ENCODE results near the gene TLK2. TPM values are rescaled to one million over a fixed set of nuclear protein-coding genes. Genes with fewer than 3 reads are reported as not detected.
A peak's percentile ranks its signal among the peaks of the same experiment; 100 is the strongest.
"Not testable (repeated sequence)": the region's sequence is repeated elsewhere in the genome, so short reads cannot be mapped to it uniquely, and the experiment has no call there.

The TLK2 gene
- total RNA-seq: 10 to 100 TPM; 25.4 to 47.8 (median 26.5) TPM

- H3K36me3 ChIP-seq: no peaks in the 10 kb centered on the region
- H3K4me3 ChIP-seq: peak within 1 kb of the TSS; percentile 67
- peak in 1 of 2 donors; percentile 86 for DNase-seq (ENCODE audit: low spot score in 2 of 2)
- TF ChIP-seq CTCF (IDR thresholded peaks at IDR 0.05) (no peak), POLR2A (IDR thresholded peaks at IDR 0.05) (no peak), EP300 (IDR thresholded peaks at IDR 0.05) (no peak), POLR2AphosphoS5 (IDR thresholded peaks at IDR 0.05) (no peak)
- no peaks in the 10 kb centered on the region for H3K27me3 ChIP-seq
- H3K9me3 ChIP-seq: no peaks in the 10 kb centered on the region
- H3K27ac ChIP-seq: peak within 1 kb of the TSS; percentile 98
- WGBS: no CpG with 5 or more reads among the region's 59 CpGs
- H3K4me1 ChIP-seq: peaks cover 34% of the 10 kb centered on the region
Observed at GRCh38 chr17:62478424-62478879, at the start of gene TLK2. Gene TLK2, plus strand, starts transcription at chr17:62478825. Its CDS starts 2,301 bp downstream, at chr17:62481126.

- not testable (repeated sequence) for DNase-seq (ENCODE audit: low spot score in 2 of 2); H3K27me3 ChIP-seq; H3K9me3 ChIP-seq; H3K4me3 ChIP-seq; H3K27ac ChIP-seq; H3K4me1 ChIP-seq
- peaks cover 45% of the 10 kb centered on the region for H3K36me3 ChIP-seq
- 81% methylated on average over 4 of the region's 4 CpGs for WGBS
Observed at GRCh38 chr17:62435251-62435650, 43.4 kb upstream of the TLK2 start.

GRCh38 chr17:62441181-62441580, 37.4 kb upstream of the TLK2 start:
- not testable (repeated sequence) for H3K4me3 ChIP-seq; H3K27ac ChIP-seq; H3K27me3 ChIP-seq; DNase-seq (ENCODE audit: low spot score in 2 of 2); H3K9me3 ChIP-seq; H3K4me1 ChIP-seq
- WGBS: 94% methylated on average over 6 of the region's 6 CpGs
- H3K36me3 ChIP-seq: peaks cover 65% of the 10 kb centered on the region

- TF ChIP-seq EP300 (IDR thresholded peaks at IDR 0.05): no peak
- no peak for TF ChIP-seq POLR2AphosphoS5 (IDR thresholded peaks at IDR 0.05)
- no peak for TF ChIP-seq POLR2A (IDR thresholded peaks at IDR 0.05)
- no peak for TF ChIP-seq CTCF (IDR thresholded peaks at IDR 0.05)
- DNase-seq (ENCODE audit: low spot score in 2 of 2): no peak
- Histone ChIP-seq H3K36me3 (peaks cover 90% of the 10 kb centered on the region), H3K9me3 (no peaks in the 10 kb centered on the region), H3K27ac (no peak overlapping the region), H3K4me3 (no peak overlapping the region), H3K4me1 (no peaks in the 10 kb centered on the region), H3K27me3 (no peaks in the 10 kb centered on the region)
- 93% methylated on average over 4 of the region's 4 CpGs for WGBS
Observed at GRCh38 chr17:62444063-62444462, 34.6 kb upstream of the TLK2 start.

- DNase-seq (ENCODE audit: low spot score in 2 of 2); H3K4me3 ChIP-seq; H3K27me3 ChIP-seq; H3K27ac ChIP-seq; H3K9me3 ChIP-seq; H3K4me1 ChIP-seq: not testable (repeated sequence)
- H3K36me3 ChIP-seq: peaks cover 86% of the 10 kb centered on the region
- WGBS: 93% methylated on average over 4 of the region's 4 CpGs
Observed at GRCh38 chr17:62445791-62446190, 32.8 kb upstream of the TLK2 start.

GRCh38 chr17:62452195-62452594, 26.4 kb upstream of the TLK2 start:
- H3K27me3 ChIP-seq; H3K4me3 ChIP-seq; H3K4me1 ChIP-seq; H3K9me3 ChIP-seq; DNase-seq (ENCODE audit: low spot score in 2 of 2); H3K27ac ChIP-seq: not testable (repeated sequence)
- whole genome bisulfite sequencing: 81% methylated on average over 4 of the region's 4 CpGs
- H3K36me3 ChIP-seq: peaks cover 25% of the 10 kb centered on the region

- peaks cover 17% of the 10 kb centered on the region for H3K36me3 ChIP-seq
- not testable (repeated sequence) for H3K4me1 ChIP-seq; DNase-seq (ENCODE audit: low spot score in 2 of 2); H3K27ac ChIP-seq; H3K27me3 ChIP-seq; H3K4me3 ChIP-seq; H3K9me3 ChIP-seq
- WGBS: 77% methylated on average over 5 of the region's 5 CpGs
Observed at GRCh38 chr17:62453041-62453440, 25.6 kb upstream of the TLK2 start.

GRCh38 chr17:62453656-62454055, 25.0 kb upstream of the TLK2 start:
- DNase-seq (ENCODE audit: low spot score in 2 of 2); H3K4me1 ChIP-seq; H3K27me3 ChIP-seq; H3K27ac ChIP-seq; H3K9me3 ChIP-seq; H3K4me3 ChIP-seq: not testable (repeated sequence)
- peaks cover 11% of the 10 kb centered on the region for H3K36me3 ChIP-seq
- 87% methylated on average over 4 of the region's 4 CpGs for WGBS

GRCh38 chr17:62454111-62454510, 24.5 kb upstream of the TLK2 start:
- not testable (repeated sequence) for H3K9me3 ChIP-seq; H3K27me3 ChIP-seq; H3K4me3 ChIP-seq; DNase-seq (ENCODE audit: low spot score in 2 of 2); H3K36me3 ChIP-seq; H3K27ac ChIP-seq; H3K4me1 ChIP-seq
- 85% methylated on average over 3 of the region's 3 CpGs for WGBS

All from suprapubic skin (tissue), 4 donors.